Calu3 (cell line): ENCODE data around the gene RASA2. TPM values are rescaled to one million over a fixed set of nuclear protein-coding genes. Genes with fewer than 3 reads are reported as not detected.

Source experiments
- BruUV-seq: library from RNA; stranded (reverse); fragments of 400-500 nt; replicated peaks from 2 replicates; lab custom pipeline; 2021; lab: Mats Ljungman, UMichigan
- CTCF ChIA-PET: fragments of 300-600 bp; sonication (Branson Sonifier 250); formaldehyde crosslinking; loops from one replicate; lab custom pipeline; 2022; ENCODE audit warnings: antibody characterized with exemption; lab: Charles Lee
- DNase-seq: peaks from one replicate; pipeline ENCODE4 v3.0.0; 2022
- H3K27ac Mint-ChIP-seq: one replicate; pipeline ENCODE4 v1.8.0; 2022; ENCODE audit warnings: mixed read lengths; ENCODE audit not compliant: unreplicated experiment
- H3K27me3 Mint-ChIP-seq: one replicate; pipeline ENCODE4 v1.8.0; 2022; ENCODE audit warnings: mixed read lengths; ENCODE audit not compliant: unreplicated experiment
- H3K36me3 Mint-ChIP-seq: one replicate; pipeline ENCODE4 v1.8.0; 2022; ENCODE audit warnings: mild to moderate bottlenecking, moderate library complexity, mixed read lengths; ENCODE audit not compliant: insufficient read depth, unreplicated experiment
- H3K4me1 Mint-ChIP-seq: one replicate; pipeline ENCODE4 v1.8.0; 2022; ENCODE audit warnings: mild to moderate bottlenecking, low read depth, mixed read lengths; ENCODE audit not compliant: unreplicated experiment
- H3K4me3 Mint-ChIP-seq: one replicate; pipeline ENCODE4 v1.8.0; 2022; ENCODE audit warnings: mild to moderate bottlenecking, low read depth, moderate library complexity, mixed read lengths; ENCODE audit not compliant: unreplicated experiment
- H3K9me3 Mint-ChIP-seq: one replicate; pipeline ENCODE4 v1.8.0; 2022; ENCODE audit warnings: low read depth, mixed read lengths; ENCODE audit not compliant: unreplicated experiment
- intact Hi-C: fragments of 100-400 bp; cut with micrococcal nuclease; formaldehyde crosslinking; loops from one replicate; pipeline ENCODE4 v1.10.0; 2022; ENCODE audit not compliant: unreplicated experiment
- total RNA-seq: library from RNA; stranded (reverse); gene quantifications from 2 replicates; pipeline ENCODE4 v1.2.3, GENCODE V29; 2022
- TF ChIP-seq, protein P1 (sequence below): fragments of 200-600 bp; IDR thresholded peaks from one replicate; pipeline ENCODE4 v1.8.0; 2022; ENCODE audit warnings: antibody characterized with exemption; ENCODE audit not compliant: unreplicated experiment

The RASA2 gene
- total RNA-seq, 1 experiment from 2014 or later, result 37.4 TPM

- no peak overlapping the region for H3K4me3 Mint-ChIP-seq
- no peaks in the 10 kb centered on the region for H3K9me3 Mint-ChIP-seq
- CTCF ChIA-PET, result no interaction called here
- H3K36me3 Mint-ChIP-seq, result peaks cover 24% of the 10 kb centered on the region
- intact Hi-C loops, result no loop called here
- no peak overlapping the region for H3K27ac Mint-ChIP-seq
- H3K27me3 Mint-ChIP-seq, result no peaks in the 10 kb centered on the region
- TF ChIP-seq, protein P1, sequence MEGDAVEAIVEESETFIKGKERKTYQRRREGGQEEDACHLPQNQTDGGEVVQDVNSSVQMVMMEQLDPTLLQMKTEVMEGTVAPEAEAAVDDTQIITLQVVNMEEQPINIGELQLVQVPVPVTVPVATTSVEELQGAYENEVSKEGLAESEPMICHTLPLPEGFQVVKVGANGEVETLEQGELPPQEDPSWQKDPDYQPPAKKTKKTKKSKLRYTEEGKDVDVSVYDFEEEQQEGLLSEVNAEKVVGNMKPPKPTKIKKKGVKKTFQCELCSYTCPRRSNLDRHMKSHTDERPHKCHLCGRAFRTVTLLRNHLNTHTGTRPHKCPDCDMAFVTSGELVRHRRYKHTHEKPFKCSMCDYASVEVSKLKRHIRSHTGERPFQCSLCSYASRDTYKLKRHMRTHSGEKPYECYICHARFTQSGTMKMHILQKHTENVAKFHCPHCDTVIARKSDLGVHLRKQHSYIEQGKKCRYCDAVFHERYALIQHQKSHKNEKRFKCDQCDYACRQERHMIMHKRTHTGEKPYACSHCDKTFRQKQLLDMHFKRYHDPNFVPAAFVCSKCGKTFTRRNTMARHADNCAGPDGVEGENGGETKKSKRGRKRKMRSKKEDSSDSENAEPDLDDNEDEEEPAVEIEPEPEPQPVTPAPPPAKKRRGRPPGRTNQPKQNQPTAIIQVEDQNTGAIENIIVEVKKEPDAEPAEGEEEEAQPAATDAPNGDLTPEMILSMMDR, result no peak
- DNase-seq, result no peak
- H3K4me1 Mint-ChIP-seq, result peaks cover 7% of the 10 kb centered on the region
- BruUV-seq, result no TSS peak
These were observed 40.8 kb upstream of the RASA2 start for GRCh38 chr3:141445990-141446389.

GRCh38 chr3:141446737-141447136 lies 40.1 kb upstream of the RASA2 start:
- H3K4me3 Mint-ChIP-seq, result no peak overlapping the region
- DNase-seq, result no peak
- CTCF ChIA-PET, result no interaction called here
- no peaks in the 10 kb centered on the region for H3K27me3 Mint-ChIP-seq
- H3K27ac Mint-ChIP-seq, result no peak overlapping the region
- intact Hi-C loops, result no loop called here
- peaks cover 23% of the 10 kb centered on the region for H3K36me3 Mint-ChIP-seq
- no peaks in the 10 kb centered on the region for H3K9me3 Mint-ChIP-seq
- H3K4me1 Mint-ChIP-seq, result no peaks in the 10 kb centered on the region
- BruUV-seq, result no TSS peak
- TF ChIP-seq, protein P1, result no peak

DNA sequence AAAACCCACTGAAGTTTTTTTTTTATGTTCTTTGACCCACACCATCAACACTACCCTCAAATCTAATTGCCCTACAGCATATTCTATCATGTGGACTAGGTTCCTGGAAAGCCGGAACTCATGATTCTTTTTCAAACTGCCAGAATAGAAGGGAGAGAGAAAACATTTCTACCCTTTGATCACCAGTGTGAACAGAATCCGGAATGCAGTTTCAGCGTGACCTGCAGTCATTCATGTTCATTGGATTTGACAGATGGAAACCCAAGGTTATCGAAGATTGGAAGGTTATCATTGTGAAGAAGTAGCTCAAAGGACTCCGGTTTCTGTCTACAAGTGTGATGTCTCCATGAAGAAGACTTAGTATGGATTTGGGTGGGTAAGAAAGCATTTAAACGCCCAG lies 39.4 kb upstream of the RASA2 start:
- no peaks in the 10 kb centered on the region for H3K4me1 Mint-ChIP-seq
- H3K4me3 Mint-ChIP-seq, result no peak overlapping the region
- no peak overlapping the region for H3K27ac Mint-ChIP-seq
- DNase-seq, result no peak
- CTCF ChIA-PET, result no interaction called here
- H3K36me3 Mint-ChIP-seq, result peaks cover 17% of the 10 kb centered on the region
- BruUV-seq, result no TSS peak
- no peaks in the 10 kb centered on the region for H3K9me3 Mint-ChIP-seq
- intact Hi-C loops, result no loop called here
- TF ChIP-seq, protein P1, result no peak
- H3K27me3 Mint-ChIP-seq, result no peaks in the 10 kb centered on the region

GRCh38 chr3:141448606-141449220 lies 38.1 kb upstream of the RASA2 start:
- TF ChIP-seq, protein P1, result no peak
- no peaks in the 10 kb centered on the region for H3K9me3 Mint-ChIP-seq
- no TSS peak for BruUV-seq
- intact Hi-C loops, result no loop called here
- no peaks in the 10 kb centered on the region for H3K27me3 Mint-ChIP-seq
- H3K4me3 Mint-ChIP-seq, result no peak overlapping the region
- no peak overlapping the region for H3K27ac Mint-ChIP-seq
- no peak for DNase-seq
- peaks cover 16% of the 10 kb centered on the region for H3K36me3 Mint-ChIP-seq
- CTCF ChIA-PET, result interaction anchor here (1.2 kb wide), 1 partner anchor 11 kb away, joined by 3 read pairs; no protein-coding TSS in a partner anchor
- H3K4me1 Mint-ChIP-seq, result no peaks in the 10 kb centered on the region
